ENCODE measurements around the gene EPB42. TPM values are rescaled to one million over a fixed set of nuclear protein-coding genes. Genes with fewer than 3 reads are reported as not detected.

Gene EPB42
- total RNA-seq, 1 donor from 2014 or later, result not detected

- Histone ChIP-seq H3K4me3 (no peak overlapping the region), H3K27ac (no peak overlapping the region)
- intact Hi-C loops (cut with DNase I), result no loop called here
These were observed 604 bp upstream of the EPB42 start for GRCh38 chr15:43221422-43221821.

GRCh38 chr15:43219929-43220928 is 589 bp downstream of the EPB42 start:
- intact Hi-C loops (cut with DNase I), result no loop called here
- no peak for DNase-seq (ENCODE audit: low spot score in 2 of 2)

More at GRCh38 chr15:43221422-43221821, 604 bp upstream of the EPB42 start:
- Histone ChIP-seq H3K9me3 (no peaks in the 10 kb centered on the region), H3K36me3 (no peaks in the 10 kb centered on the region), H3K4me1 (no peaks in the 10 kb centered on the region), H3K27me3 (no peaks in the 10 kb centered on the region)
- DNase-seq (ENCODE audit: low spot score in 2 of 2), result no peak
- TF ChIP-seq, protein P1, sequence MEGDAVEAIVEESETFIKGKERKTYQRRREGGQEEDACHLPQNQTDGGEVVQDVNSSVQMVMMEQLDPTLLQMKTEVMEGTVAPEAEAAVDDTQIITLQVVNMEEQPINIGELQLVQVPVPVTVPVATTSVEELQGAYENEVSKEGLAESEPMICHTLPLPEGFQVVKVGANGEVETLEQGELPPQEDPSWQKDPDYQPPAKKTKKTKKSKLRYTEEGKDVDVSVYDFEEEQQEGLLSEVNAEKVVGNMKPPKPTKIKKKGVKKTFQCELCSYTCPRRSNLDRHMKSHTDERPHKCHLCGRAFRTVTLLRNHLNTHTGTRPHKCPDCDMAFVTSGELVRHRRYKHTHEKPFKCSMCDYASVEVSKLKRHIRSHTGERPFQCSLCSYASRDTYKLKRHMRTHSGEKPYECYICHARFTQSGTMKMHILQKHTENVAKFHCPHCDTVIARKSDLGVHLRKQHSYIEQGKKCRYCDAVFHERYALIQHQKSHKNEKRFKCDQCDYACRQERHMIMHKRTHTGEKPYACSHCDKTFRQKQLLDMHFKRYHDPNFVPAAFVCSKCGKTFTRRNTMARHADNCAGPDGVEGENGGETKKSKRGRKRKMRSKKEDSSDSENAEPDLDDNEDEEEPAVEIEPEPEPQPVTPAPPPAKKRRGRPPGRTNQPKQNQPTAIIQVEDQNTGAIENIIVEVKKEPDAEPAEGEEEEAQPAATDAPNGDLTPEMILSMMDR (IDR thresholded peaks at IDR 0.05), result no peak

GRCh38 chr15:43218908-43219706 is 1.7 kb downstream of the EPB42 start:
- TF ChIP-seq, protein P1 (IDR thresholded peaks at IDR 0.05), result no peak
- intact Hi-C loops (cut with DNase I), result no loop called here

More at GRCh38 chr15:43219929-43220928, 589 bp downstream of the EPB42 start:
- H3K27ac ChIP-seq, result no peak overlapping the region
- H3K36me3 ChIP-seq, result no peaks in the 10 kb centered on the region
- TF ChIP-seq, protein P1 (IDR thresholded peaks at IDR 0.05), result no peak
- H3K4me3 ChIP-seq, result no peak overlapping the region
- H3K9me3 ChIP-seq, result no peaks in the 10 kb centered on the region
- H3K27me3 ChIP-seq, result no peaks in the 10 kb centered on the region
- H3K4me1 ChIP-seq, result no peaks in the 10 kb centered on the region

DNA sequence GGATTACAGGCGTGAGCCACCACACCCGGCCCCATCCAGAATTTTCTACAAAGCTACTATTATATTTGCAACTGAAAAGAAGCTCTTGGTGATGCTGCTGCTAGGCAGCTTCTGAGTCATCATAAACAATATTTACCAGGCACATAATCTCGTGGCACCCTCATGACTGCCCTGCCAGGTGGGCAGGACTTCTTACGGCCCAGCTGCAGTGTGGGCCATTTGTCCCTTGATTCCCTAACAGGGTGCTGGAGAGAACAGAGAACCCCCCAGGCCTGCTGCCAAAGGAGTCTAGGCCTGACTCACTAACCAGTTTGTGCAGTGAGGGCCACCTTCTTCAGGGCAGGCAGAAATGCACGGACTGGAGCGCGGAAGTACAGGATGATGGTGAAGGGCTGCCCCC is 4.9 kb downstream of the EPB42 start:
- Histone ChIP-seq H3K9me3 (no peaks in the 10 kb centered on the region), H3K4me3 (no peak overlapping the region), H3K27ac (no peak overlapping the region), H3K4me1 (no peaks in the 10 kb centered on the region), H3K27me3 (no peaks in the 10 kb centered on the region), H3K36me3 (no peaks in the 10 kb centered on the region)
- intact Hi-C loops (cut with DNase I), result no loop called here
- TF ChIP-seq, protein P1 (IDR thresholded peaks at IDR 0.05), result no peak
- peak in 1 of 2 donors; percentile 48 for DNase-seq (ENCODE audit: low spot score in 2 of 2)

More at GRCh38 chr15:43218908-43219706, 1.7 kb downstream of the EPB42 start:
- Histone ChIP-seq H3K4me3 (no peak overlapping the region), H3K36me3 (no peaks in the 10 kb centered on the region), H3K9me3 (no peaks in the 10 kb centered on the region), H3K27ac (no peak overlapping the region), H3K4me1 (no peaks in the 10 kb centered on the region), H3K27me3 (no peaks in the 10 kb centered on the region)
- DNase-seq (ENCODE audit: low spot score in 2 of 2), result no peak

GRCh38 chr15:43214592-43215295 is 6.1 kb downstream of the EPB42 start:
- TF ChIP-seq, protein P1 (IDR thresholded peaks at IDR 0.05), result no peak
- Histone ChIP-seq H3K4me1 (no peaks in the 10 kb centered on the region), H3K27me3 (no peaks in the 10 kb centered on the region), H3K4me3 (no peak overlapping the region), H3K36me3 (no peaks in the 10 kb centered on the region), H3K9me3 (no peaks in the 10 kb centered on the region), H3K27ac (no peak overlapping the region)
- intact Hi-C loops (cut with DNase I), result no loop called here
- no peak for DNase-seq (ENCODE audit: low spot score in 2 of 2)

Data from ascending aorta (tissue), 2 donors.